Fibroblast of pulmonary artery (primary cell): ENCODE measurements around the gene ZNF638.

Source experiments
- DNase-seq: peaks from one replicate; pipeline ENCODE4 v3.0.0-alpha.2; 2010; ENCODE audit warnings: low read depth
- H3K4me3 ChIP-seq: replicated peaks from 2 replicates; pipeline ENCODE4 v1.5.1; 2011; ENCODE audit warnings: low read depth, mild to moderate bottlenecking, control low read depth, low read length, moderate library complexity
- CTCF ChIP-seq: IDR thresholded peaks from 2 replicates; pipeline ENCODE4 v1.5.1; 2011; ENCODE audit warnings: mild to moderate bottlenecking, control low read depth, low read length, inconsistent platforms; ENCODE audit errors: missing control alignments

Gene ZNF638

GRCh38 chr2:71417300-71418202 is 86.0 kb downstream of the ZNF638 start:
- no peak for TF ChIP-seq CTCF
- no peak overlapping the region for H3K4me3 ChIP-seq
- no peak for DNase-seq

- TF ChIP-seq CTCF = no peak
- no peak overlapping the region for H3K4me3 ChIP-seq
- no peak for DNase-seq
These were observed 87.6 kb downstream of the ZNF638 start for GRCh38 chr2:71419145-71419544.

- TF ChIP-seq CTCF = no peak
- no peak overlapping the region for H3K4me3 ChIP-seq
- DNase-seq = no peak
These were observed 88.4 kb downstream of the ZNF638 start for GRCh38 chr2:71419976-71420375.

DNA sequence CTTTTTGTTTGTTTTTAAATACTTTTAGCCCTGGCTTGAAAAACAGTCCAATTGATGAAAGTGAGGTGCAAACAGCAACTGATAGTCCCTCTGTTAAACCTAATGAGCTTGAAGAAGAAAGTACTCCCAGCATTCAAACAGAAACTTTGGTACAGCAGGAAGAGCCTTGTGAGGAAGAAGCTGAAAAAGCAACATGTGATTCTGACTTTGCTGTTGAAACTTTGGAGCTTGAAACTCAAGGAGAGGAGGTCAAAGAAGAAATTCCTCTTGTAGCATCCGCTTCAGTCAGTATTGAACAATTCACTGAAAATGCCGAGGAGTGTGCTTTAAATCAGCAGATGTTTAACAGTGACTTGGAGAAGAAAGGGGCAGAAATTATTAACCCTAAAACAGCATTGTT is 91.2 kb downstream of the ZNF638 start:
- no peak for DNase-seq
- no peak for TF ChIP-seq CTCF
- no peak overlapping the region for H3K4me3 ChIP-seq

- TF ChIP-seq CTCF = no peak
- H3K4me3 ChIP-seq = no peak overlapping the region
- DNase-seq = no peak
These were observed 92.3 kb downstream of the ZNF638 start for GRCh38 chr2:71423817-71424420.

- DNase-seq = no peak
- no peak overlapping the region for H3K4me3 ChIP-seq
- TF ChIP-seq CTCF = no peak
These were observed 95.1 kb downstream of the ZNF638 start for GRCh38 chr2:71426721-71427120.
